GM18505 (cell line): ENCODE data around the gene CERT1.

Experiments used
- ATAC-seq: cut with Tn5 transposase; IDR thresholded peaks from one replicate; pipeline ENCODE4 v1.9.1; 2021; ENCODE audit not compliant: unreplicated experiment
- POLR2A ChIP-seq: IDR thresholded peaks from 4 replicates; pipeline ENCODE4 v1.6.1; 2011; ENCODE audit warnings: borderline replicate concordance; ENCODE audit not compliant: insufficient read depth, insufficient read length; ENCODE audit errors: extremely low read depth

Gene CERT1

DNA sequence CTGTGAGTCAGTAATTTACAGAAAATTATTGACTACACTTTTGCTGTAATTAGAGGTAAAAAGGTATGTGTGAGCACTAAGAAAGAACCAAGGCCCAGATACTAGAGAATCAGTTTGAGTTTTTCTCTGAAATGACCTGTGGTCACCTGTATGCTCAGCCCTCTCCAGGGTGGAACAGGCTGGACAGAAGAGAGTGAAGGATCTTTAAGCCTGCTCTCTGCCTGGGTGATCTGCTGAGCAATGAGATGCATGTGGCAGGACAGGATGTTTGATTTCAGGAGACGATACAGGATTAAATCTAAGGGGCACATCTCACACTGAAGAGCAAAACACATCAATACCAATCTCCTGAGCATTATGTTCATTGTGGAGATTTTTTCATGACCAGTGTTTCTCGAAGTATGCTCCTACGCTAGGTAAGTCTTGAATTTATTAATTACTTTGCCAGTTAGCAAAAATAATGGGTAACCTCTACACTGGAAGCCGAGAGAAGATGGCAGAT lies 148.9 kb downstream of the CERT1 start:
- ATAC-seq = no peak
- no peak for TF ChIP-seq POLR2A

DNA sequence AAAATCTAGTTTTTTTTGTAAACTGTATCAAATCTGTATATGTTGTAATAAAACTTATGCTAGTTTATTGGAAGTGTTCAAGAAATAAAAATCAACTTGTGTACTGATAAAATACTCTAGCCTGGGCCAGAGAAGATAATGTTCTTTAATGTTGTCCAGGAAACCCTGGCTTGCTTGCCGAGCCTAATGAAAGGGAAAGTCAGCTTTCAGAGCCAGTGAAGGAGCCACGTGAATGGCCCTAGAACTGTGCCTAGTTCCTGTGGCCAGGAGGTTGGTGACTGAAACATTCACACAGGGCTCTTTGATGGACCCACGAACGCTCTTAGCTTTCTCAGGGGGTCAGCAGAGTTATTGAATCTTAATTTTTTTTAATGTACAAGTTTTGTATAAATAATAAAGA lies 150.1 kb downstream of the CERT1 start:
- TF ChIP-seq POLR2A = no peak
- ATAC-seq = no peak

GRCh38 chr5:75358117-75358516 lies 153.3 kb downstream of the CERT1 start:
- no peak for TF ChIP-seq POLR2A
- no peak for ATAC-seq

DNA sequence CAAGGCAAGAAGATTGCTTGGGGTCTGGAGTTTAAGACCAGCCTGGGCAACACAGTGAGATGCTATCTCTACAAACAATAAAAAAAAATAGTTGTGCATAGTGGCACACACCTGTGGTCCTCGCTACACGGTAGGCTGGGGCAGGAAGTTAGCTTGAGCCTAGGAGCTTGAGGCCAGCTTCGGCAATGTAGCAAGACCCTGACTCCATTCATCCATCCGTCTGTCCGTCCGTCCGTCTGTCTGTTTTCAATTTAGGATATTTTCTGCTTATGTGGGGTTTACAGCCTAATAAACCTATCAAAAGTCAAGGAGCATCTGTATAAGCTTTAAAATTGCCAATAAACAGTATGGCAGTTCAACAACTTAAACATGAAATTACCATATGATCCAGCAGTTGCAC lies 154.7 kb downstream of the CERT1 start:
- no peak for ATAC-seq
- no peak for TF ChIP-seq POLR2A

- ATAC-seq = no peak
- no peak for TF ChIP-seq POLR2A
Measured at GRCh38 chr5:75355236-75355635, 156.2 kb downstream of the CERT1 start.

DNA sequence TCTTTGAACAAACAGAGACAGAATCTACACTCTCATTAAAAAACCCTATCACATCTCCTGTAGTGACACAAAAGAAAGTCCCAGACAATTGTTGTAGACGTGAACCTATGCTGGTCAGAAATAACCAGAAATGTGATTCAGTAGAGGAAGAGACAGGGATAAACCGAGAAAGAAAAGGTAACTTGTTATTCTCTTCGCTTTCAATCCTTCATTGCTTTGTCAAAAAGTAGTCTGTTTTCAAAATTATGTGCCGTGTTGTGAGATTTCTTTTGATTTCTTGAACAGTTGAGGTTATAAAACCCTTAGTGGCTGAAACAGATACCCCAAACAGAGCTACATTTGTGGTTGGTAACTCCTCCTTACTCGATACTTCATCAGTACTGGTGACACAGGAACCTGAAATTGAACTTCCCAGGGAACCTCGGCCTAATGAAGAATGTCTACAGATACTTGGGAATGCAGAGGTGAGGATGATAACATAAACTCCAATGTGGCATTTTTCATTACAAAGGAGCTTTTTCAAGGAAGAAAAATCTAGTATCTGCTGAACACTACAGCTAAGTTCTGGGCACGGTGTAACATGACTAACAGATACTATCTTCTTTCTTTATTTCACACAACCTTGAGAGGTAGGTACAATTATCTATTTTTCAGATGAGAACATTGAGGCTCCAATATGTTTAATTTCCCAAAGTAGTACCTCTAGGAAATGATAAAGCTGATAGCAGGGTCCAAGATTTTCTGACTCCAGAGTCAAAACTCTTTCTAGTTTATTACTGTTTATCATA lies 160.1 kb downstream of the CERT1 start:
- TF ChIP-seq POLR2A = no peak
- ATAC-seq = no peak

- ATAC-seq = no peak
- TF ChIP-seq POLR2A = no peak
Measured at GRCh38 chr5:75349663-75350062, 161.8 kb downstream of the CERT1 start.

- ATAC-seq = no peak
- TF ChIP-seq POLR2A = no peak
Measured at GRCh38 chr5:75348241-75348640, 163.2 kb downstream of the CERT1 start.

GRCh38 chr5:75342836-75343235 lies 168.6 kb downstream of the CERT1 start:
- ATAC-seq = no peak

DNA sequence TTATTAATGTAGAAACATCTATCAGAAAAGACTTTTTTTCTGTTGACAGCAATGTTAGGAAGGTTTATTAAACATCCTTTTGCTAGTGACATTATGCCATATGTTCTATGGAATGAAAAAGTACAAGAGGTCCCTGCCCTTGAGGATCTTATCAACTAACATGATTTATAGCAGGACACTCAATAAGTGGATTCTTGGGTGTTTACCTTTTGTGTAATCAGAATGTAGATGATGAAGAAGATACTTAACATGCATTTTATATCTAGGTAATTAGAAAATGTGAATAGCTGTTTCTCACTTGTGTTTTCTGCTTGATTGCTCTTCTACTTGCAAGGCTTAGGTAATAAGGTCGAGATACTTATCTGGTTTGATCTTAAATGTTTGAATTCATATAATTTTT lies 169.5 kb downstream of the CERT1 start:
- no peak for ATAC-seq
- no peak for TF ChIP-seq POLR2A

More at GRCh38 chr5:75342836-75343235, 168.6 kb downstream of the CERT1 start:
- TF ChIP-seq POLR2A = no peak

GRCh38 chr5:75340714-75341478 lies 170.5 kb downstream of the CERT1 start:
- no peak for TF ChIP-seq POLR2A
- no peak for ATAC-seq

DNA sequence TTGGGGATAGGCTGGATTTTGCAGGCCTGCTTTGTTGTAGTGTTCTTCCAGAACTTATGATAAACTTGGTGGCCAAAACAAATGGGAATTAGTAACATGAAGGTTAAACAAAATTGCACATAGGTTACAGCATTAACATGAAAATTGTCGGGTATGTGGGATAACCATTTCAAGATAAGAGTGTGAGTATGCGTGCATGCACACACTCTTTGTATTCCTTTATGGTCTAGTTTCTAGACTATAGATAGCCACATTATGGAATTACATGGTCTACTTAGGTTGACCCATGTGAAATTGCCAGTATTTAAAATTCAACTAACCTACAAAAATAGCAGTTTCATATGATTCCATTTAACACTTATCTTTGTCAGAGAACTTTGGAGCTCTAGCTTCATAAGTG lies 173.0 kb downstream of the CERT1 start:
- ATAC-seq = no peak

GRCh38 chr5:75337366-75338021 lies 173.9 kb downstream of the CERT1 start:
- no peak for TF ChIP-seq POLR2A
- ATAC-seq = peak; percentile 2

More for the DNA sequence above, 173.0 kb downstream of the CERT1 start:
- no peak for TF ChIP-seq POLR2A
